Smooth muscle cell (in vitro differentiated cells): ENCODE measurements around the gene STAC3. TPM values are rescaled to one million over a fixed set of nuclear protein-coding genes. Genes with fewer than 3 reads are reported as not detected.

Experiments used
- DNase-seq: peaks from one replicate; lab custom pipeline; 2025; ENCODE audit not compliant: unreplicated experiment; lab: John Stamatoyannopoulos, UW
- H2AFZ ChIP-seq: fragments of 200-600 bp; sonication (generic); 2 replicates; pipeline ENCODE4 v1.6.0; 2016; ENCODE audit warnings: antibody characterized with exemption, low read depth, mild to moderate bottlenecking
- H3F3A ChIP-seq: fragments of 200-600 bp; sonication (generic); 2 replicates; pipeline ENCODE4 v1.6.0; 2017; ENCODE audit warnings: antibody characterized with exemption, low read depth
- H3K27ac ChIP-seq: fragments of 200-600 bp; sonication (generic); 2 replicates; pipeline ENCODE4 v1.5.1; 2016; ENCODE audit warnings: low read depth, mild to moderate bottlenecking
- H3K27me3 ChIP-seq: fragments of 200-600 bp; sonication (generic); 2 replicates; pipeline ENCODE4 v1.6.1; 2016; ENCODE audit warnings: low read depth, mild to moderate bottlenecking
- H3K36me3 ChIP-seq: fragments of 200-600 bp; sonication (generic); 2 replicates; pipeline ENCODE4 v1.5.1; 2016; ENCODE audit warnings: low read depth
- H3K4me1 ChIP-seq: fragments of 200-600 bp; sonication (generic); 2 replicates; pipeline ENCODE4 v1.5.1; 2016; ENCODE audit warnings: low read depth
- H3K4me2 ChIP-seq: fragments of 200-600 bp; sonication (generic); 2 replicates; pipeline ENCODE4 v1.6.0; 2016; ENCODE audit warnings: mild to moderate bottlenecking
- H3K4me3 ChIP-seq: fragments of 200-600 bp; sonication (generic); 2 replicates; pipeline ENCODE4 v1.5.1; 2016; ENCODE audit warnings: mild to moderate bottlenecking
- H3K79me2 ChIP-seq: fragments of 200-600 bp; sonication (generic); 2 replicates; pipeline ENCODE4 v1.6.0; 2016; ENCODE audit warnings: low read depth, mild to moderate bottlenecking
- H3K9ac ChIP-seq: fragments of 200-600 bp; sonication (generic); 2 replicates; pipeline ENCODE4 v1.6.0; 2016; ENCODE audit warnings: low read depth
- H3K9me3 ChIP-seq: fragments of 200-600 bp; sonication (generic); replicated peaks from 2 replicates; pipeline ENCODE4 v1.5.1; 2016; ENCODE audit warnings: low read depth
- H4K20me1 ChIP-seq: fragments of 200-600 bp; sonication (generic); 2 replicates; pipeline ENCODE4 v1.6.0; 2016; ENCODE audit warnings: low read depth
- CTCF ChIP-seq: fragments of 200-600 bp; sonication (generic); IDR thresholded peaks from 2 replicates; pipeline ENCODE4 v1.5.1; 2017; ENCODE audit warnings: borderline replicate concordance, mild to moderate bottlenecking, antibody characterized with exemption; ENCODE audit not compliant: insufficient read depth, poor library complexity, severe bottlenecking
- WGBS: methylation state at CpG from one replicate; pipeline ENCODE4 v1.1.7; 2016; ENCODE audit warnings: low lambda C conversion rate; 5-methylcytosine and 5-hydroxymethylcytosine counted together
- polyA plus RNA-seq: library from polyadenylated mRNA; unstranded; fragments of >200 nt; fragmentation: Nextera tagmentation; extraction: Ambion mirVana; gene quantifications from 2 replicates; pipeline ENCODE4 v1.2.1, GENCODE V29; 2016
- total RNA-seq: library from RNA; depleted of rRNA; stranded (reverse); fragments of >200 nt; gene quantifications from 2 replicates; pipeline ENCODE4 v1.2.3, GENCODE V29; 2014

Gene STAC3
- total and polyA plus RNA-seq, 2 experiments from 2014 or later = 1.4 TPM; not detected in 1

- Histone ChIP-seq H4K20me1 (peaks cover 57% of the 10 kb centered on the region), H2AFZ (no peak overlapping the region), H3K9ac (no peak overlapping the region), H3K27me3 (peaks cover 53% of the 10 kb centered on the region), H3K27ac (no peak overlapping the region), H3K4me3 (no peak overlapping the region), H3K4me2 (no peak overlapping the region), H3F3A (peaks cover 22% of the 10 kb centered on the region), H3K79me2 (no peaks in the 10 kb centered on the region), H3K36me3 (no peaks in the 10 kb centered on the region), H3K4me1 (peaks cover 22% of the 10 kb centered on the region), H3K9me3 (no peaks in the 10 kb centered on the region)
- no peak for TF ChIP-seq CTCF
- 71% methylated on average over 11 of the region's 11 CpGs for WGBS
- DNase-seq = no peak
Observed at GRCh38 chr12:57215065-57215464, 35.9 kb downstream of the STAC3 start.

DNA sequence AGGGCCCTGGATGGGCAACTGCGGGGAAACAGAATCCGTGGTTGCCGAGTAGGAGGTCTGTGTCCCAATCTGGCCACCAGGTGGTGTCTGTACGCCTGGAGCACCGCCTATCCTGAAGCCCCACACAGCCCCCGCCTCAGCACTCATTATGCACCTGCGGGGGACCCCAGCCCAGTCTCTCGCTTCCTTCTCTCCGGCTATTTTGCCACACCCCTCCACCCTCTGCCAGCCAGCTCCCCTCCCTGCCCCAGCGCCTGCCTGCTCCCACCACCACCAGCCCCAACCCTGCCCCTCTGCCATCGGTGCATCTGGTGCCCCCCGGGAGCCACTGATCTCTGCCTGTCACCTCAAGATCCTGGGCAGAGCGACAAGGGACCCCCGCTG lies 36.6 kb downstream of the STAC3 start:
- no peaks in the 10 kb centered on the region for H3K9me3 ChIP-seq
- no peaks in the 10 kb centered on the region for H3K36me3 ChIP-seq
- peaks cover 46% of the 10 kb centered on the region for H3K27me3 ChIP-seq
- peaks cover 22% of the 10 kb centered on the region for H3F3A ChIP-seq
- peaks cover 63% of the 10 kb centered on the region for H4K20me1 ChIP-seq
- WGBS = 21% methylated on average over 11 of the region's 14 CpGs
- no peak overlapping the region for H2AFZ ChIP-seq
- no peak overlapping the region for H3K9ac ChIP-seq
- H3K79me2 ChIP-seq = no peaks in the 10 kb centered on the region
- peak overlapping the region; percentile 29 for H3K27ac ChIP-seq
- DNase-seq = no peak
- H3K4me1 ChIP-seq = peaks cover 15% of the 10 kb centered on the region
- peak; percentile 54 for TF ChIP-seq CTCF
- no peak overlapping the region for H3K4me2 ChIP-seq
- no peak overlapping the region for H3K4me3 ChIP-seq

DNA sequence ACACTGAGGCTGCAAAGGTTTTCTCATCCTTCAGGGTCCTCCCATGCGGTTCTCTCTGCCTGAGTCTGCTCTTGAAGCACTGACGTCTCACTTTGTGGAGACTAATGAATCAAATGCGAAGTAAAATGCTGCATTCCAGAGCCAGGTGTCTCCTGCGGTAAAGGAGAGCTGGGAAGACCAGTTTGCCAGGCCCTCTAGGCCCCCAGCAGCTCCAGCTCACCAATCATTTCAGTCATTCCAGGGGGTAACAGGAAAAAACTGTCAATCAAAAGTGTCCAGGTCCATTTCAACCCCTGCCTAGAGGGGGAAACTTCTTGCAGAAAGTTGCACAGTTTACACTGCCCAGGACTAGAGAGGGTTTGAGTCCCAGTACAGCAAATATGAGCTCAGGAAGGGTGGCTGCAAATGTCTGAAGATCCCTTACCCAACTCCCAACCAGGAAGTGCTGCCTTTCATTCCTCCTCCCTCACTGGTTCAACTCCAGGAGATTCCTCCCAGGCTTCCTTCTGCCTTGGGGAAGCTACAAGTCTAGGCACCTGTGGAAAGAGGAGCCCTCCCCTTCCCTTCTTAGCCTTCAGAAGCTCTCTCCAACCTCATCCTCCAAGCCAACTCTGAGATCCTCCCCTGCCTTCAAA lies 37.1 kb downstream of the STAC3 start:
- Histone ChIP-seq H3K9ac (no peak overlapping the region), H3K4me3 (no peak overlapping the region), H3F3A (peaks cover 22% of the 10 kb centered on the region), H3K79me2 (no peaks in the 10 kb centered on the region), H2AFZ (no peak overlapping the region), H4K20me1 (peaks cover 68% of the 10 kb centered on the region), H3K9me3 (no peaks in the 10 kb centered on the region), H3K4me1 (peaks cover 13% of the 10 kb centered on the region), H3K36me3 (no peaks in the 10 kb centered on the region), H3K27me3 (peaks cover 41% of the 10 kb centered on the region), H3K4me2 (no peak overlapping the region), H3K27ac (peak overlapping the region; percentile 58)
- DNase-seq = no peak
- no peak for TF ChIP-seq CTCF
- WGBS = 52% methylated on average over 4 of the region's 4 CpGs

DNA sequence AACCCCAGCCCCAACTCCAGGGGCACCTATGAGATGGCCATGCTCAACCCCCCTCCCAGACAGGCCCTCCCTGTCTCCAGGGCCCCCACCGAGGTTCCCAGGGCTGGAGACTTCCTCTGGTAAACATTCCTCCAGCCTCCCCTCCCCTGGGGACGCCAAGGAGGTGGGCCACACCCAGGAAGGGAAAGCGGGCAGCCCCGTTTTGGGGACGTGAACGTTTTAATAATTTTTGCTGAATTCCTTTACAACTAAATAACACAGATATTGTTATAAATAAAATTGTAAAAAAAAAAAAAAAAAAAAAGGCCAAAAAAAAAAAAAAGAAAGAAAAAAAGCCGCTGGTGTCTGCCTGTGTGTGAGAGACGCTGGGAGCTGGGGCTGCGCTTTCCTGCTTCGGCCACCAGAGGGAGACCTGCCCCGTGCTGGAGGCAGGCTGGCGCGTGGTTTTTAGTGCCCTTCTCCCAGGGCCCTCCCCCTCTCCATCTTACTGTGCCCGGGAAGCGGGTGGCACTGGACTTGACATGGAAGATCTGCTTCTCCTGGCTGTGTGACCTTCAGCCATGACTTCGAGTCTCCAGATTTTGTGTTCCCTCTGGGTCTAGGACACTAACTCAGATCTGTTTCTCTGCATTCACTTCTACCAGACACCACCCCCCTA lies 37.8 kb downstream of the STAC3 start:
- Histone ChIP-seq H3K9me3 (no peaks in the 10 kb centered on the region), H3K79me2 (no peaks in the 10 kb centered on the region), H4K20me1 (peaks cover 71% of the 10 kb centered on the region), H3K9ac (no peak overlapping the region), H3K27me3 (peaks cover 34% of the 10 kb centered on the region), H3K27ac (peak overlapping the region; percentile 58), H3K36me3 (no peaks in the 10 kb centered on the region), H3K4me3 (no peak overlapping the region), H2AFZ (no peak overlapping the region), H3F3A (peaks cover 22% of the 10 kb centered on the region), H3K4me1 (peaks cover 13% of the 10 kb centered on the region), H3K4me2 (no peak overlapping the region)
- peak; percentile 71 for DNase-seq
- peak; percentile 87 for TF ChIP-seq CTCF
- 13% methylated on average over 16 of the region's 16 CpGs for WGBS
